ENCODE measurements around the gene FBLN2.

FBLN2 gene

DNA sequence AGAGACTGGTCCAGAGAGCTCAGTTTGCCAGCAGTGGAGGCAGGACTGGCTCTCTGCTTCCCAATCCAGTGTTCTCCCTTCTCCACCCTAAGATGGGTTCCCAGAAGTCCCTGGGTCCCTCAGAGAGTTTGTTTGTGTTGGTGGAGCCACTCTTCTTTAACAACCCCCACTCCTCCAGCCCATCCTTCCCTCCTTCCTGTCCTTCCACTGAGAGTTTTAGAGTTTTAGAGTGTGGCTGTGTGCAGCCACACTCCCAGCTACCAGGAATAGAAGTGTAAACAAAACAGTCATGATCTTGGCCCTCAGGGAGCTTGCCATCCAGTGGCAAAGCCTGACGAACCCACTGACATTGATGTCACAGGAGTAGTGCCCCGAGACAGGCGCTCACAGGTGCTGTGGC is 12.5 kb upstream of the FBLN2 start:
- Histone ChIP-seq H3K4me1 (ENCODE audit: control insufficient read depth, insufficient read depth, low read length) (peaks cover 83% of the 10 kb centered on the region), H3K9me3 (ENCODE audit: control insufficient read depth, low read length) (peaks cover 4% of the 10 kb centered on the region), H3K4me3 (ENCODE audit: low read length) (no peak overlapping the region), H3K9ac (ENCODE audit: low read length) (peak overlapping the region; percentile 78), H3K27me3 (replicated peaks; ENCODE audit: control insufficient read depth, insufficient read depth, low read length) (no peaks in the 10 kb centered on the region), H3K36me3 (ENCODE audit: control insufficient read depth, insufficient read depth, low read length, severe bottlenecking) (no peaks in the 10 kb centered on the region)
- DNase-seq (ENCODE audit: low read depth), result no peak

GRCh38 chr3:13536832-13537231 is 12.1 kb upstream of the FBLN2 start:
- no peak for DNase-seq (ENCODE audit: low read depth)
- Histone ChIP-seq H3K27me3 (replicated peaks; ENCODE audit: control insufficient read depth, insufficient read depth, low read length) (no peaks in the 10 kb centered on the region), H3K9me3 (ENCODE audit: control insufficient read depth, low read length) (peaks cover 8% of the 10 kb centered on the region), H3K36me3 (ENCODE audit: control insufficient read depth, insufficient read depth, low read length, severe bottlenecking) (no peaks in the 10 kb centered on the region), H3K4me1 (ENCODE audit: control insufficient read depth, insufficient read depth, low read length) (peaks cover 80% of the 10 kb centered on the region), H3K9ac (ENCODE audit: low read length) (peak overlapping the region; percentile 78), H3K4me3 (ENCODE audit: low read length) (peak overlapping the region; percentile 35)

GRCh38 chr3:13537244-13537908 is 11.5 kb upstream of the FBLN2 start:
- Histone ChIP-seq H3K9ac (ENCODE audit: low read length) (peak overlapping the region; percentile 78), H3K4me1 (ENCODE audit: control insufficient read depth, insufficient read depth, low read length) (peaks cover 77% of the 10 kb centered on the region), H3K9me3 (ENCODE audit: control insufficient read depth, low read length) (peaks cover 13% of the 10 kb centered on the region), H3K27me3 (replicated peaks; ENCODE audit: control insufficient read depth, insufficient read depth, low read length) (no peaks in the 10 kb centered on the region), H3K36me3 (ENCODE audit: control insufficient read depth, insufficient read depth, low read length, severe bottlenecking) (no peaks in the 10 kb centered on the region), H3K4me3 (ENCODE audit: low read length) (peak overlapping the region; percentile 35)
- DNase-seq (ENCODE audit: low read depth), result no peak

DNA sequence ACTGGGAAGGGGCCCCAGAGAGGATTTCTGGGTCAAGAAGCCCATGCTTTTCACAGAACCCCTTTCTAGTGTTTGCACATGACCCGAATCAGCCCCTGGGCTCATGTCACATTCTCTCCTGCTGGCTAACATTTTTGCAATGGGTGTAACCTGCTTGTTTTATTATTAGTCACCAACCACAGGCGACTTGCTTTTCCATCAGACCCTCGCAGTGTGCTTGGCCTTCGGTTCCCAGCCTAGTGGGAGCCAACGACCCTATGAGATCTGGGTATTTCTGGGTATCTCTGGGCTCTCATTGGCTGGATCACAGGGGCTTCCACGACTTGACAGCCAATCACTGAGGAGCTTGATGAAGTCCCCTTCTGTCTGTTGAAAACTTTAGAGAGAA is 11.0 kb upstream of the FBLN2 start:
- Histone ChIP-seq H3K36me3 (ENCODE audit: control insufficient read depth, insufficient read depth, low read length, severe bottlenecking) (no peaks in the 10 kb centered on the region), H3K4me1 (ENCODE audit: control insufficient read depth, insufficient read depth, low read length) (peaks cover 72% of the 10 kb centered on the region), H3K9ac (ENCODE audit: low read length) (peak overlapping the region; percentile 82), H3K4me3 (ENCODE audit: low read length) (no peak overlapping the region), H3K27me3 (replicated peaks; ENCODE audit: control insufficient read depth, insufficient read depth, low read length) (no peaks in the 10 kb centered on the region), H3K9me3 (ENCODE audit: control insufficient read depth, low read length) (peaks cover 15% of the 10 kb centered on the region)
- peak; percentile 92 for DNase-seq (ENCODE audit: low read depth)

GRCh38 chr3:13538520-13539291 is 10.2 kb upstream of the FBLN2 start:
- H3K4me3 ChIP-seq (ENCODE audit: low read length), result no peak overlapping the region
- no peak for DNase-seq (ENCODE audit: low read depth)
- H3K9me3 ChIP-seq (ENCODE audit: control insufficient read depth, low read length), result peaks cover 15% of the 10 kb centered on the region
- peak overlapping the region; percentile 82 for H3K9ac ChIP-seq (ENCODE audit: low read length)
- no peaks in the 10 kb centered on the region for H3K36me3 ChIP-seq (ENCODE audit: control insufficient read depth, insufficient read depth, low read length, severe bottlenecking)
- H3K4me1 ChIP-seq (ENCODE audit: control insufficient read depth, insufficient read depth, low read length), result peaks cover 70% of the 10 kb centered on the region
- no peaks in the 10 kb centered on the region for H3K27me3 ChIP-seq (replicated peaks; ENCODE audit: control insufficient read depth, insufficient read depth, low read length)

DNA sequence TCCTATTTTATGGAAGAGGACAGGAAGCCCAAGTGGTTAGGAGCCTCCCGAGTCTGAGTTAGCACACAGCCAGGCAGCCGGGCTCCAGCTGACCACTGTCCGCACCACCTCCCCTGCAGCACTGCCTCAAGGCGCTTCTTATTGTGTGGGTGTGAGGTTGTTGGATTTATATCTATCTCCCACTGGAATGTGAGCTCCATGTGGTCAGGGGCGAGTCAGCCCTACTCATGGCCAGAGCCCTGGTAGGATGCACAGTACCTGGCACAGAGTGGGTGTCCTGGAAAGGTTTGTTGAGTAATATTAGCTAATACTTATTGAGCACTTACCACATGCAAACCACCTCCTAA is 9.7 kb upstream of the FBLN2 start:
- peak overlapping the region; percentile 82 for H3K9ac ChIP-seq (ENCODE audit: low read length)
- no peak overlapping the region for H3K4me3 ChIP-seq (ENCODE audit: low read length)
- peaks cover 70% of the 10 kb centered on the region for H3K4me1 ChIP-seq (ENCODE audit: control insufficient read depth, insufficient read depth, low read length)
- no peaks in the 10 kb centered on the region for H3K27me3 ChIP-seq (replicated peaks; ENCODE audit: control insufficient read depth, insufficient read depth, low read length)
- DNase-seq (ENCODE audit: low read depth), result peak; percentile 59
- no peaks in the 10 kb centered on the region for H3K36me3 ChIP-seq (ENCODE audit: control insufficient read depth, insufficient read depth, low read length, severe bottlenecking)
- H3K9me3 ChIP-seq (ENCODE audit: control insufficient read depth, low read length), result peaks cover 15% of the 10 kb centered on the region

- DNase-seq (ENCODE audit: low read depth), result no peak
- peaks cover 15% of the 10 kb centered on the region for H3K9me3 ChIP-seq (ENCODE audit: control insufficient read depth, low read length)
- H3K4me3 ChIP-seq (ENCODE audit: low read length), result peak overlapping the region; percentile 18
- no peaks in the 10 kb centered on the region for H3K27me3 ChIP-seq (replicated peaks; ENCODE audit: control insufficient read depth, insufficient read depth, low read length)
- no peaks in the 10 kb centered on the region for H3K36me3 ChIP-seq (ENCODE audit: control insufficient read depth, insufficient read depth, low read length, severe bottlenecking)
- H3K4me1 ChIP-seq (ENCODE audit: control insufficient read depth, insufficient read depth, low read length), result peaks cover 73% of the 10 kb centered on the region
- H3K9ac ChIP-seq (ENCODE audit: low read length), result peak overlapping the region; percentile 82
These were observed 9.3 kb upstream of the FBLN2 start for GRCh38 chr3:13539671-13540070.

DNA sequence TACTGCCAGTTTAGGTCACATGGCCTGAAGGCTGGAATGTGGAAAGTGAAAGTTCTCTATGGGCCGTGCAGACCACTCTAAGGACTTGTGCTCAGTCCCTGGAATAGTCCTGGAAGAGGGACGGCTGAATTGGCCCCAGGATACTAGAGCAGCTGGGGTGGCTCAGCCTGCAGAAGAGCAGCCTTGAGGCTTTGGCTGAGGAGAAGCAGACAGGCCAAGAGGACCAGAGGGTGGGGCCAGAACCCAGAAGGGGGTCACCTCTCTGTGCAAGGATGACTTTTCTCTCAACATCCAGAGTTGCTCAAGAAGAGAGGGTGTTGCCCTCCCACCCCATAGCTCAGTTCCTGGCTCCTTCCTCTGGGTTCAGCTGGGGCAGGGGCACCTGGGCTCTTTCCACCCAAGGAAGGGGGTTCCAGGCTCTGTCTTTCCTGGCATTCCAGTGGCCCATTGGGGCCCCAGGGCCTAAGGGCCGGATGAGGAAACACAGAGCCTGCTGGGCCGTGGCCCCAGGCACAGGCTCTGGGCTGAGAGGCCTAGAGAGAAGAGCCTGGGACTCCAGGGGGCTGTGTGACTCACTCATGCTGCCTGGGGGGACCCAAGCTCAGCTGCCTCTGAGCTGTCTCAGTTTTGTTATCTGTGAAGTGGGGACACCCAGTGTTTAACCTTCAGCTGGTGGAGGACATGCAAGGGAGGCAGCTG is 8.5 kb upstream of the FBLN2 start:
- no peak for DNase-seq (ENCODE audit: low read depth)
- no peaks in the 10 kb centered on the region for H3K27me3 ChIP-seq (replicated peaks; ENCODE audit: control insufficient read depth, insufficient read depth, low read length)
- no peaks in the 10 kb centered on the region for H3K36me3 ChIP-seq (ENCODE audit: control insufficient read depth, insufficient read depth, low read length, severe bottlenecking)
- peaks cover 15% of the 10 kb centered on the region for H3K9me3 ChIP-seq (ENCODE audit: control insufficient read depth, low read length)
- H3K4me3 ChIP-seq (ENCODE audit: low read length), result peak overlapping the region; percentile 18
- H3K9ac ChIP-seq (ENCODE audit: low read length), result peak overlapping the region; percentile 82
- H3K4me1 ChIP-seq (ENCODE audit: control insufficient read depth, insufficient read depth, low read length), result peaks cover 81% of the 10 kb centered on the region

DNA sequence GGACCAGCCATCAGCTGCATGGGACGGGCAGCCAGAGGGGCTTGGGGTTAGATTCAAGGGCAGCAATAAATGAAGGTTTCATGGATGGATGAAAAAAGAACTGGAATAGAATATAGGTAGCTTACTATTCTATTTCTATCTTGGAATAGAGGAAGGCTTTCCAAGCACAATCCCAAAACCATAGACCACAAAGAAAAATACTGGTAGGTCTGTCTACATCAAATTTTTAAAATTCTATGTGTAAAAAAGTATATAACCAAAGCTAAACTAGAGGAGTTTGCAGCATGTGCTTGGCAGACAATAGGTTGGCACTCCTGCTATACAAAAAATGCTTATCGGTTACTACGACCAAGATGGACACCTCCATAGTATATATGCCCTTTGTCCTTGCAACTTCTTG is 7.2 kb upstream of the FBLN2 start:
- Histone ChIP-seq H3K36me3 (ENCODE audit: control insufficient read depth, insufficient read depth, low read length, severe bottlenecking) (no peaks in the 10 kb centered on the region), H3K9me3 (ENCODE audit: control insufficient read depth, low read length) (peaks cover 15% of the 10 kb centered on the region), H3K9ac (ENCODE audit: low read length) (peak overlapping the region; percentile 82), H3K4me3 (ENCODE audit: low read length) (no peak overlapping the region), H3K4me1 (ENCODE audit: control insufficient read depth, insufficient read depth, low read length) (peaks cover 86% of the 10 kb centered on the region), H3K27me3 (replicated peaks; ENCODE audit: control insufficient read depth, insufficient read depth, low read length) (no peaks in the 10 kb centered on the region)
- DNase-seq (ENCODE audit: low read depth), result no peak

DNA sequence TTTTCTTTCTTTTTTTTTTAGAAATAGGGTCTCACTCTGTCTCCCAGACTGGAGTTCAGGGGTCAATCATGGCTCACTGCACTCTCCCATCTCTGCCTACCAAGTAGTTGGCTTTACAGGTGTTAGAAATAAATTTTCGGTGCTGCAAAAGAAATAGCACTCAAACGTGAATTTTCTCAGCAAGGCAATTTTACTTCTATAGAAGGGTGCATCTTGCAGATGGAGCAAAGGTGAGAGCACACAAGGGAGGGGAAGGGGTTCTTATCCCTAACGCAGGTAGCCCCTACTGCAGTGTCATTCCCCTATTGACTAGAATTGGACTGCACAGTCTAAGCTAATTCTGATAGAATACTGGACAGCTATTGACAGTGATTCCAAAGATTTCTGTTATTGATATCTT is 6.8 kb upstream of the FBLN2 start:
- H3K9me3 ChIP-seq (ENCODE audit: control insufficient read depth, low read length), result peaks cover 15% of the 10 kb centered on the region
- peaks cover 86% of the 10 kb centered on the region for H3K4me1 ChIP-seq (ENCODE audit: control insufficient read depth, insufficient read depth, low read length)
- no peaks in the 10 kb centered on the region for H3K27me3 ChIP-seq (replicated peaks; ENCODE audit: control insufficient read depth, insufficient read depth, low read length)
- H3K4me3 ChIP-seq (ENCODE audit: low read length), result no peak overlapping the region
- H3K36me3 ChIP-seq (ENCODE audit: control insufficient read depth, insufficient read depth, low read length, severe bottlenecking), result no peaks in the 10 kb centered on the region
- H3K9ac ChIP-seq (ENCODE audit: low read length), result no peak overlapping the region
- DNase-seq (ENCODE audit: low read depth), result no peak

GRCh38 chr3:13543253-13543652 is 5.7 kb upstream of the FBLN2 start:
- Histone ChIP-seq H3K4me1 (ENCODE audit: control insufficient read depth, insufficient read depth, low read length) (peaks cover 86% of the 10 kb centered on the region), H3K9ac (ENCODE audit: low read length) (peak overlapping the region; percentile 85), H3K36me3 (ENCODE audit: control insufficient read depth, insufficient read depth, low read length, severe bottlenecking) (no peaks in the 10 kb centered on the region), H3K4me3 (ENCODE audit: low read length) (peak overlapping the region; percentile 54), H3K9me3 (ENCODE audit: control insufficient read depth, low read length) (peaks cover 15% of the 10 kb centered on the region), H3K27me3 (replicated peaks; ENCODE audit: control insufficient read depth, insufficient read depth, low read length) (no peaks in the 10 kb centered on the region)
- DNase-seq (ENCODE audit: low read depth), result peak; percentile 96

All from adipocyte (in vitro differentiated cells).